Mammary epithelial cell (primary cell): ENCODE measurements around the gene RPS27A.

ENCODE experiments used
- CTCF ChIP-seq, 2 donors: IDR thresholded peaks in 1 of 2; conservative IDR thresholded peaks in 1 of 2; 2 replicates each; pipeline ENCODE4 v1.5.1; 2011 to 2012; ENCODE audit warnings: inconsistent platforms in 2 of 2, low read length in 2 of 2, mild to moderate bottlenecking in 2 of 2, control low read depth in 1 of 2, low read depth in 1 of 2; ENCODE audit not compliant: insufficient read depth in 1 of 2; ENCODE audit errors: extremely low read depth in 1 of 2
- EZH2 ChIP-seq: IDR thresholded peaks from 2 replicates; pipeline ENCODE4 v1.6.1; 2012; ENCODE audit warnings: low read length, inconsistent platforms, borderline replicate concordance

DNA sequence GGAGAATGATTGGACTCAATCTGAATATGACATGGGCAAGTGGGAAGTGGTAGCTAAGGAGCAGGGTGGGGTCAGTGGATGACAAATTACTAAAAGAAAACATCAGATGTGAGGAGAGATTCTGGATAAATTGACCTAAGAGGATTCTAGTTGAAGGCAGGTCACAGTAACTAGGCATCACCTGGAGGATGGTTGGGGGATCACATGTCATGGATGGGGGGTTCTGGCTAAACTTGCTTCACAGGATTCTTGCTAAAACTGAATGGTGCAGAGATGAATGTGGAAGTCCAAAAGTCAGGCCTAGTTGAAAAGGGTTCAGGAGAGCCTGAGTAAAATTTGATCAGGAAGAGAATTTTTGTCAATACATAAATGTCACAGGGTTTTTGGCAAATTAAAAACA, 18.7 kb upstream of the RPS27A start:
- TF ChIP-seq EZH2 = no peak
- TF ChIP-seq CTCF (conservative IDR thresholded peaks at IDR 0.05 in 1 of 2, IDR thresholded peaks at IDR 0.05 in 1 of 2; ENCODE audit: extremely low read depth in 1 of 2, insufficient read depth in 1 of 2, low read depth in 1 of 2, low read length in 2 of 2) = no peak
